HG03139 (cell line): ENCODE measurements around the gene ZNF727.
"Not testable (repeated sequence)": the region's sequence is repeated elsewhere in the genome, so short reads cannot be mapped to it uniquely, and the experiment has no call there.

Source experiments
- ATAC-seq: cut with Tn5 transposase; IDR thresholded peaks from one replicate; pipeline ENCODE4 v1.9.1; 2021; ENCODE audit not compliant: unreplicated experiment

The ZNF727 gene

DNA sequence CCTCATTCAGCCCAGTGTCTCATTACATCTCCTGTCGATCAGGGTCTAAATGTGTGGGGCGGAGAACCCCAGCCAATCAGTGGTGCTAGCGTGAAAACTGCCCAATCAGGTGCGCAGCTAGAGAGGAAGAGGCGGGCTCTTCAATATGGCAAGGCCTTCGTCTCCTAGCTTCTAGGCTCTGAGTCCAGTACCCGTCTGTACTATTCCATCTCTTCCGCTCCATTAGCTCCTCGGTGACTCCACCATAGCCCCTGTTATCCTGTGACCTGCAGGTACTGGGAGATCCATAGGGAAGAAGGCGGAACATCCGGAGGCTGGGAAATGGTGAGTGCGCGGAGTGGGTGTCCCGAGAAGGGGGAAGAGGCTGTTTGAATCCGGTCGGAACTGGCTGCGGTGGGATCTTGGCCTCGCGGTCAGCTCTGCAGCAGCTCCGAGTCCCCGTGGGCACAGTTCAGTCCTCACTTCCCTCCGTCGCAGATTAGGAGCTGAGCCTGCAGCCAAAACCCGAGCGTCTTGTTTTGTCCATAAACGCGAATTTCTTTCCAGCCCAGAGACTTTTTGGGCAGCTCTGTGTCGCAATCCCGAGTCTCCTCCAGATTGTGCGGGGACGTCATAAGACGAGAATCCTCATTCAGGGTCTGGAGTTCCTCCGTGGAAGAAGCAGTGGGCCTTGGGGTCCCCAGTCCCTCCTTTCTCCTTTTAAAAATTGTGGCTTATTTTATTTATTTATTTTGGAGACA, at the start of gene ZNF727:
Gene ZNF727 (plus strand): TSS at position 134 of the 740 bp plus-strand sequence. CDS start 188 bp downstream, at position 322.
- no peak for ATAC-seq

DNA sequence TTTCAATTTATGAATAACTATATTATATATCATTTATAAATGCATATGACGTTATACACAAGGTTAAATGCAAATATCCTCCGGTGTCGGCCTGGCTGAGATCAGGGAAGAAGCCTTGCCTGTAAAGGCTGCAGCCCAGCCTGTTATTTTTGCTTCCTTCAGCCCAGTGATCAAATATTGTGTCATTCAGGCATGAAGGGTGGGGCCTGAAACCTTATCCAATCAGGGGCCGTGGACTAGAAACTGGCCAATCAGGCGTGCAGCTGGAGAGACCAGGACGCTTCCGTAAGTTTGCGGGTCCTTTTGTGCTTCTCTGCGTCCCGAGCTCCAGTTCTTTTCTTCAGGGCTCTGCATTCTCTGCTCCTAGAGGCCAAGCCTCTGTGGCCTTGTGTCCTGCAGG, 46.7 kb upstream of the ZNF727 start, which contains the start of gene ZNF722:
Gene ZNF722 (plus strand): TSS at position 301 of the 400 bp plus-strand sequence. CDS start 113 bp downstream, outside the sequence.
- no peak for ATAC-seq

DNA sequence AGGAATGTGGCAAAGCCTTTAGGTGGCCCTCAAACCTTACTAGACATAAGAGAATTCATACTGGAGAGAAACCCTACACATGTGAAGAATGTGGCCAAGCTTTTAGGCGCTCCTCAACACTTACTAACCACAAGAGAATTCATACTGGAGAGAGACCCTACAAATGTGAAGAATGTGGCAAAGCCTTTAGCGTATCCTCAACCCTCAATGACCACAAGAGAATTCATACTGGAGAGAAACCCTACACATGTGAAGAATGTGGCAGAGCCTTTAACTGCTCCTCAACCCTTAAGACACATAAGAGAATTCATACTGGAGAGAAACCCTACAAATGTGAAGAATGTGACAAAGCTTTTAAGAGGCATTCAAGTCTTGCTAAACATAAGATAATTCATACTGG, 29.7 kb upstream of the ZNF727 start:
- ATAC-seq: not testable (repeated sequence)

DNA sequence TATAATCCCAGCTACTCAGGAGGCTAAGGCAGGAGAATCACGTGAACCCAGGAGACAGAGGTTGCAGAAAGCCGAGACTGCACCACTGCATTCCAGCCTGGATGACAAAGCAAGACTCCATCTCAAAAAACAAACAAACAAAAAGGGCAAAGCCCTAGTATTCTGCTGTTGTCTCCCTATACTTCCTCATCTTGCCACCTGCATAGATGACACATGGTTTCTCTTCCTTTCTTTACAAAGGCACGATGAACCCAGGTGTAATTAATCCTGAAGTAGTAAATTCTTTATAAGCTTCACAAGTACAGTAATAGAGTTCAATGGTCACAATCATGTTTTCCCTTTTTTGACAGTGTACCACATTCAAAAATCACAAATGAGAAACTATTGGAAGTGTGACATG, 9.8 kb upstream of the ZNF727 start:
- ATAC-seq: no peak

DNA sequence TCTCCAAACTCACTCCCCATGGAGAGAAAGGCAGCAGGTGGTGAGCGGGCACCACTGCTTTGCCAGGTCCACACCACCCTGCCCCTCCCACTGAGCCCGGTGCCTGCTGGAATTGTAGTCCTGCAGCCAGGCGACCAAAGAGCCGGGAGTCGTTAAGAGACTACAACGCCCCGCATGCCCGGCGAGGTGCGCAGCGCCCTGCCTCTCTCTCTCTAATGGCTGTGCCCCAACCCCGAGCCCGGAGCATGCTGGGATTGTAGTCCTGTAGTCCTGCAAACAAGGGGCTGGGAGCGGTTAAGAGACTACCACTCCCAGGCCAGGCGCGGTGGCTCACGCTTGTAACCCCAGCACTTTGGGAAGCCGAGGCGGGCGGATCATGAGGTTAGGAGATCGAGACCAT, 8.1 kb upstream of the ZNF727 start:
- no peak for ATAC-seq

DNA sequence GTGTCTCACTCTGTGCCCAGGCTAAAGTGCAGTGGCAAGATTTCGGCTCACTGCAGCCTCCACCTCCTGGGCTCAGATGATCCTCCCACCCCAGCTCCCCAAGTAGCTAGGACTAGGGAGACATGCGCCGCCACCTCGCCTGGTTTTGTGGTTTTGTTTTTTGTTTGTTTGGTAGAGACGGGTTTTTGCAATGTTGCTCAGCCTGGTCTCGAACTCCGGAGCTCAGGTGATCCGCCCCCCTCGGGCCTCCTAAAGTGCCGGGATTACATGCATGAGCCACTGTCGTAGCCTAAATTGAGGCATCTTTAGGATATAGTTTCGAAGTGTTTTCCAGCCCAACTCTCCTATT, 781 bp downstream of the ZNF727 start:
- ATAC-seq: no peak

DNA sequence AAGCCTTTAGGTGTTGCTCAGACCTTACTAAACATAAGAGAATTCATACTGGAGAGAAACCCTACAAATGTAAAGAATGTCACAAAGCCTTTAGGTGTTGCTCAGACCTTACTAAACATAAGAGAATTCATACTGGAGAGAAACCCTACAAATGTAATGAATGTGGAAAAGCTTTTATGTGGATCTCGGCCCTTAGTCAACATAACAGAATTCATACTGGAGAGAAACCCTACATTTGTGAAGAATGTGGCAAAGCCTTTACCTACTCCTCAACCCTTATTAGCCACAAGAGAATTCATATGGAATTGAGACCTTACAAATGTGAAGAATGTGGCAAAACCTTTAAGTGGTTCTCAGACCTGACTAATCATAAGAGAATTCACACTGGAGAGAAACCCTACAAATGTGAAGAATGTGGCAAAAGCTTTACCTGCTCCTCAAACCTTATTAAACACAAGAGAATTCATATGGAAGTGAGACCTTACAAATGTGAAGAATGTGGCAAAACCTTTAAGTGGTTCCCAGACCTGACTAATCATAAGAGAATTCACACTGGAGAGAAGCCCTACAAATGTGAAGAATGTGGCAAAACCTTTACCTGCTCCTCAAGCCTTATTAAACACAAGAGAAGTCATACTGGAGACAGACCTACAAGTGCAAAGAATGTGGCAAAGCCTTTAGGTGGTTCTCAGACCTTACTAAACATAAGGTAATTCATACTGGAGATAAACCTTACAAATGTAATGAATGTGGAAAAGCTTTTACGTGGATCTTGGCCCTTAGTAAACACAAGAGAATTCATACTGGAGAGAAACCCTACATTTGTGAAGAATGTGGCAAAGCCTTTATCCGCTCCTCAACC, 32.8 kb downstream of the ZNF727 start:
- ATAC-seq: not testable (repeated sequence)

DNA sequence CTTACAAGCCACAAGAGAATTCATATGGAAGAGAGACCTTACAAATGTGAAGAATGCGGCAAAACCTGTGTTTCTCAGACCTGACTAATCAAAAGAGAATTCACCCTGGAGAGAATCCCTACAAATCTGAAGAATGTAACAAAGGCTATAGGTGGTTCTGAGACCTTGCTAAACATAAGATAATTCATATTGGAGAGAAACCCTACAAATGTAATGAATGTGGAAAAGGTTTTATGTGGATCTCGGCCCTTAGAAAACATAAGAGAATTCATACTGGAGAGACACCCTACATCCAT, 33.4 kb downstream of the ZNF727 start:
- ATAC-seq: no peak

DNA sequence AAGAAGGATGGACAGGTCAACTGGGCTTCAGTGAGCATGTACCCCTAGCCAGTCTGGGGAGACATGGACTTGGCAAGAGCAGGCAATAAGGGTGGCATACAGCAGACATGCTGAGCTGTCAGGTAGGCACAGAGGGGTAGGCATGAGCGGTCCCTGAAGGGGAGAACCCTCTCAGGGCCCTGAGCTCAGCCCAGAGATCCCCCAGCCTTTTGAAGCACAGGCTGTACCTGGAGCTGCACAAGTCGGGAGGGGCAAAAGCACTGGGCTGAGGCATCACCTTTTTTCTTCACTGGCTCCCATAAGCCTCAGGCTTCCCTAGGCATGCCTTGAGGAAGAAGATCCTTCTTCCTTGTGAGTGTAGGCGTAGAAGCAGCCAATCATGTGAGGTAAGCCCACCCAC, 42.3 kb downstream of the ZNF727 start:
- no peak for ATAC-seq

DNA sequence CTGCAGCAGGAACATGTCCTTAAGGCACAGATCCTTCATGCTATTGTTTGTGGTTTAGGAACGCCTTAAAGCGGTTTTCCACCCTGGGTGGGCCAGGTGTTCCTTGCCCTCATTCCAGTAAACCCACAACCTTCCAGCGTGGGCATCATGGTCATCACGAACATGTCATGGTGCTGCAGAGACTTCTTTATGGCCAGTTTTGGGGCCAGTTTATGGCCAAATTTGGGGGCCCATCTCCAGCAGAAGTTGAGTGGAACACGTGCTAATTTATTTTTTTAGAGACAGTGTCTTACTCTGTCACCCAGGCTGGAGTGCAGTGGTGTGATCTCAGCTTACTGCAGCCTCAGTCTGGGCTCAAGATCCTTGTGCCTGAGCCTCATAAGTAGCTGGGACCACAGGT, 43.6 kb downstream of the ZNF727 start:
- ATAC-seq: not testable (repeated sequence)
